Stimulated activated naive CD4-positive, alpha-beta T cell (primary cell): ENCODE measurements around the gene PSENEN.

Experiments used
- DNase-seq, 6 experiments: peaks; one replicate each; lab custom pipeline; 2025; lab: John Stamatoyannopoulos, UW

PSENEN gene

DNA sequence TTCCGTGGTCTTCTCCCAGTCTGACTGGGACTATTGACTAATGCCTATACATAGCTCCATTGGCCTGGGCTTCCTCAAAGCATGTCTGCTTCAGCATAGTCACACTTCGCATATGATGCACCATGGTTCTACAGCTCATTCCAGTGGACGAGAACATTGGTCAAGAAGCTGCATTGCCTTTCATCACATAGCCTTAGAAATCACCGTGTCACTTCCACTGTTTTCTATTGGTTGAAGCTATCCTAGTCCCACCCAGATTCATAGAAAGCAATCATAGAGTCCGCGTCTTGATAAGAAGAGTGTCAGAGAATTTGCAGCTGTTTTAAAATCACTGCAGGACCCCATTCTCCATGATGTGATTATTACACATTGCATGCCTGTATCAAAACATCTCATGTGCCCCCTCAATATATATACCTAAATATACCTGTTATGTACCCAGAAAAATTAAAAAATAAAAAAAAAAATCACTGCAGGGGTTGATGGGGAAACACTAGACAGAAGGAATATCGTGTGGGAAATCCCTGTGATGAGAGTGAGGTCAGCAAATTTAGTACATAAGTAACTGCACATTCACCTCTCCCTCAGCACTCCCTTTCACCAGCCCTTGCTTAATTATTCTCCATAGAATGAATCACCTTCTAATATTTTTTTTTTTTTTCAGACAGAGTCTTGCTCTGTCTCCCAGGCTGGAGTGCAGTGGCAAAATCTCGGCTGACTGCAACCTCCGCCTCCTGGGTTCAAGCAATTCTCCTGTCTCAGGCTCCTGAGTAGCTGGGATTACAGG, 27.8 kb downstream of the PSENEN start:
- DNase-seq: no peak

DNA sequence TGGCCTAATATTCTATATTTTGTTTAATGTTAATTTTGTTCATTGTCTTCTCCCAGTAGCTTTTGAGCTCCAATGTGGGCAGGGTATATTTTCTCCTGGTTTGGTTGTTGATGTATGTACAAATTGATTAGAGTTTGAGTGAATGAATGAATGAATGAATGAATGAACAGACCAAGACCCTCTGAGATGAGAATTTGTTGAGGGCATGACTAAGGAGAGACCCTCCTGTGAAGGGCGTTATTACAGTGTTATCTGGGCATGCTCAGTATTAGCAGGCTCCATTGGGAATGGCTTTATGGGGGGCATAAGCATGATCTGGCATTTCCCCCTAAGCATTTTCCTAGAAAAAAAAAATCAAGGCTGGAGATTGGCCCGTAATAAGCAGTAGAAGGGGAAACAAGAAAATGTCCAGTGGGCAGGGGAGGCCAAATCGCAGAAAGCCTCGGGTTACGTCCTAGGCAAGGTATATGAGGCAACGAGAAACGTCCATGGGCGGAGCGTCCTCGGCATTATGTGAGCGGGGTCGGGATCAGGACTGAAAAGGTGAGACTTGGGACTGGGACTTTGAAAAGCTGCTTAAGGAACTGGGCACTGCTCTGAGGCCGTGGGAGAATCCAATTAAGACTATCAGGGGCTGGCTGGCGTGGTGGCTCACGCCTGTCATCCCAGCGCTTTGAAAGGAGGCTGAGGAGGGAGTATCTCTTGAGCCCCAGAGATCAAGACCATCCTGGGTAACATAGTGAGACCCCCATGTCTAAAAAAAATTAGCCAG, 29.0 kb downstream of the PSENEN start:
- DNase-seq: no peak

DNA sequence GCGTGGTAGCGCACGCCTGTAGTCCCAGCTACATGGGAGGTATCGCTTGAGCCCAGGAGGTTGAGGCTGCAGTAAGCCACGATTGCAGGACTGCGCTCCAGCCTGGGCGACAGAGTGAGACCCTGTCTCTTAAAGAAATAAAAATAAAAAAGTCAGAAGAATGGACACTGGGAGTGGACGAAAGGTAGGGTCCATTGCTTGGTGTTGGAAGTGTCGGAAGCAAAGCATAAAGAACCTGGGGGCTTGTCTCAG, 29.5 kb downstream of the PSENEN start:
- no peak for DNase-seq

DNA sequence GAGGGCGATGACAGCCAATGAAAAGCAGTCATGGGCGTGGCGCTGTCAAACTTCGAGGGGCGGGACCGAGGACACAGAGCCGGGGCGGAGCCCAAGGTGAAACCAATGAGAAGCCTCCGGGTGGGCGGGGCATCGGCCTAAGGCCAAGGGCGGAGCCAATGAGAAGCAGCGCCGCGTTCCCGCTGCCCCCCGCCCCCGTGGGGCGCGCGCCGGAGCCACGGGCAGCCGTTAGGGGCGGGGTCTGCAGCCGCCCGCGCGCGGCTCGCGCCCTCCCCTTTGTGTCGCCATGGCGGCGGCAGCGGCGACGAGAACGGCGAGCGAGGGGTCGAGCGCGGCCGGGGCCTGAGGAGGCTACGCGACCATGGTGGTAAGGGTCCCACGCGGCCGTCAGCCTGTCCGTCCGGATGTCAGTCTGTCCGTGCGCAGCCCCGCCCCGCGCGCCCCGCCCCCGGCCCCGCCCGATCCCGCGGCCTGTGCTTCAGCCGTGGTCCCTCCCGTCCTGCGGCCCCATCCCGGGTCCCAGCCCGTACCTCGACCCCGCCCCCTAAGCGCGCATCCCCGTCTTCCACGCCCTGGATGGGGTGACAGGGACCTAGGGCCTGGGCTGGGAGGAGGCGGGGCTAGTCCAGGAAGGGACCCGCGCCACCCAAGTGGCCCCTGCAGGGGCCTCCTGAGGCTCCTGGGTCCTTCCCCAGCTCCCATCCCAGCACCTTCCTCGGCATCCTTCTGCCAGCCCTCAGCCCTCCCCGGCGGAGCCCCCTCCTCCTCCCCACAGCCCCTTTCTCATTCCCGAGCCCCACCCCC, 30.0 kb downstream of the PSENEN start, which contains the start of gene ARHGAP33:
Gene ARHGAP33, plus strand, starts transcription at position 267 of the 804 bp plus-strand sequence. Its CDS starts 95 bp downstream, at position 362.
- peak; percentile 93 to 99 (median 98) for DNase-seq

DNA sequence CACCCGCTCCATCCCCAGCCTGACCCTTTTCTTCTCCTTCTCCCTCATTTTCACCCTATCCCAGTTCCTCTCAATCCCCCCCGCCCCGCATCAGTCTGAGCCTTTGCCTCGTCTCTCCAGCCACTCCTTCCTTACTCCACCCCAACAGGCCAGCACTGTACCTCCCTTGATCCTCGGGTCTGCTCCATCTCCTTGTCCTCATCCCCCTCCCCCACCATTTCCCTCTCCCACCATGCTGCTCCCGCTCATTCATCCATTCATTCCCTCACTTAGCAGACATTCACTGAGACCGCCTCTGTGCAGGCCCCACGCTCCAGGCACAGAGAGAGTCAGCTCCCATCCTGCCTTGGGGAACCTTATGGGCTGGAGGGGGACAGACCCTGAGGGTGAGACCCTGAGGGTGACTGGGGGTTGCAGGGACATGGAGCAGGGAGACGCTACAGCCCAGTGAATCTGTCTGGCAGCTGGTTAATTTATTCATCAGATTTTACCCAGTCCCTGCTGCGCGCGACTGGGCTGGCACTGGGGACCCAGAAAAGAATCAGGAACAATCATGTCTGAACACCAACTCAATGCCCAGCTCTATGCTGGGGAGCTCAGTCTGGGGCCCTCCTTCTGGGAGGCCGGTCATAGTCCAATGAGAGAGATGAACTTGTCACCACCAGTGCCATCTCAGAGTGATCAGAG, 30.8 kb downstream of the PSENEN start:
- DNase-seq: no peak

DNA sequence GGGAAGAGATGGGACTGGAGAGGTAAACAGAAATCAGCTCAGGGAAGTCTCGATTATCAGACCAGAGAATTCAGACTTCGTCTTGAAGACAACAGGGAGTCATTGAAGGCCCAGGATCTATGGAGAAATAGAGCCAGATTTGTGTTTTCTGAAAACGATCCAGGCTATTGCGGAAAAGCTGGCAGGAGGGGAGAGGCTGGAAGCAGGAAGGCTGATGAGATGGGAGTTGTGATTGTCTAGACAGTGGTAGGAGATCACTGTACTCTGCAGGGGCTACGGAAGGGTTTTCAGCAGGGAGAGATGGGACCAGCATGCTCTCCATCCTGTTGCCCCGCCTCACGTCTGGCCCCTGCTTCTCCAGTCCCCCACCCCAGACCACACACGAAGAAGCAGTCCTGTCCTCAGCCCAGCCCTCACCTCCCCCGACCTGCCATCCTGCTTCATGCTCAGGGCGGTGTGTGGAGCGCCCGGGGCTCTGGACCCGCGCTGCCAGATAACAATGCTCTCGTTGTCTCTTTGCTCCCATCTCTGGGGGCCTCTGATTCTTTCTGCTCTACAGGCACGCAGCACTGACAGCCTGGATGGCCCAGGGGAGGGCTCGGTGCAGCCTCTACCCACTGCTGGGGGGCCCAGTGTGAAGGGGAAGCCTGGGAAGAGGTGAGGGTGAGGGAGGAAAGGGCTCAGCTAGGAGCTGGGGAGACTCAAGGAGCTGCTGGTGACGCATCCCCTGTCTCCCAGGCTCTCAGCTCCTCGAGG, 31.8 kb downstream of the PSENEN start:
- DNase-seq: no peak

DNA sequence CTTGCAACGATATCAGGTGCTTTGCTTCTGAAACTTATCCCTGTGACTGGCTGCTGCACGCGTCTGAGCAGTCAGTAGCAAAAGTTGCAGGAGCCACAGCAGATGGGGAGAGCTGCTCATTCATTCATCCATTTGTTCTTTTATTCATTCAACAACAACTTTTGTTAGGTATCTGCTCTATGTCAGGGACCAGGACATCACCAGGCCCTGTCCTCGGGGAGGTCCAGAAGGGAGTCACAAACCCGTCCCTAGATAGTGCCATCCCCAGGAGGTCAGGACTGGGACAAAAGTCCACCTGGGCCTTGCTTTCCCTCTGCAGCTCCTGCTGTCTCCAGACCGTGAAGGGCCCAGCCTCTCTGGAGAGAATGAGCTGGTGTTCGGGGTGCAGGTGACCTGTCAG, 32.5 kb downstream of the PSENEN start:
- DNase-seq: no peak

DNA sequence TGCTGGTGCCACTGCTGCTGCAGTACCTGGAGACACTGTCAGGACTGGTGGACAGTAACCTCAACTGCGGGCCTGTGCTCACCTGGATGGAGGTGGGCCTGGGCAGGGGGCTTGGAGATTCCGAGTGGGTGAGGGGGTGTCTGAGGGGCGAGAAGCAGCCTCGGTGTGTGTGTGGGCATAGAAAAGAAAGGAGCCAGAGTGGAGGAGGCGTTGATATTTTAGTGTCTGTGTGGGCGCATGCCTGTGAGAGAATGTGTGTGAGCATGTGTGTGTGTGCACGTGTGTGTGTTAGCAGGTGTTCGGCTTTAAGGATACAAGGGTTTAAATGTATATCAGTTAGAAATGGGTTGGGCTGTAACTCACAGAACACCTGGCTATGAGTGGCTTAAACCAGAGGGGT, 33.6 kb downstream of the PSENEN start:
- DNase-seq: no peak

DNA sequence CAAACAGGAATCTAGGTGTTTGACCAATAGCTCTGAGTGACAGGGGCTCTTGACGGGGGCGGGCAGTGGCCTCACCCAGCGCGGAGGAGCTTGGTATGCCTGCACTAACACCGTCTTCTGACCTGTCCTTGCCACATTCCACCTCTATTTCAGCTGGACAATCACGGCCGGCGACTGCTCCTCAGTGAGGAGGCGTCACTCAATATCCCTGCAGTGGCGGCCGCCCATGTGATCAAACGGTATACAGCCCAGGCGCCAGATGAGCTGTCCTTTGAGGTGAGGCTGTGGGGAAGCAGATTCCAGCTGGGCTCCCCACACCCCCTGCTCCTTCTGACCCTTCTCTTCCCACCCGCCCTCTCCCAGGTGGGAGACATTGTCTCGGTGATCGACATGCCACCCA, 34.6 kb downstream of the PSENEN start:
- DNase-seq: no peak

DNA sequence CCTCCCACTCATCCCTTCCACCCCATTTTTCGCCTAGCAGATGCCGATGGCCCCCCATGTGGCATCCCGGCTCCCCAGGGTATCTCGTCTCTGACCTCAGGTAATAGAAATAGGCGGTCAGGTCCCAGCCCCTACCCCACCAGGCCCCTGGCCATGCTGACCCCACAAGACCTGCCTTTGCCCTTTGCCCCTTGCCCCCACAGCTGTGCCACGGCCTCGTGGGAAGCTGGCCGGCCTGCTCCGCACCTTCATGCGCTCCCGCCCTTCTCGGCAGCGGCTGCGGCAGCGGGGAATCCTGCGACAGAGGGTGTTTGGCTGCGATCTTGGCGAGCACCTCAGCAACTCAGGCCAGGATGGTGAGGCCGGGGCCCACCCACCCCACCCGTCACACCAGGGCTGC, 35.3 kb downstream of the PSENEN start:
- DNase-seq: no peak

DNA sequence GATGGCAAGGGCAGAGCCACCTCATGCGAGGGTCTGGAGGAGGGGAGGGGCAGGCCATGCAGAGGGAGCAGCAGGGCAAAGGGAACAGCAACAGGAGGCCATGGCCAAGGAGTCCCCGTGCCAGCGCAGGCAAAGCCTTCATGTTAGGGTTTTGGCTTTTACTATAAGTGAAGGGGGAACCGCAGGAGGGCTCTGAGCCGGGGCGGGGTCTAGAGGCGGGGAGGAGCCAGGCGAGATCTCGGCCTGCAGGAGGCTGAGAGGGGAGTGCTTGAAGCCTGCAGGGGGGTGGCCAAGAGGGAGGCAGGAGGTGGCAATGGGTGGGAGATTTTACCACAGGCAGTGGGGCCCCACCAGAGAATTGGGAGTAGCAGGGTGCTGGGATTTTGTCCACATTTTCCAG, 36.2 kb downstream of the PSENEN start:
- DNase-seq: no peak

DNA sequence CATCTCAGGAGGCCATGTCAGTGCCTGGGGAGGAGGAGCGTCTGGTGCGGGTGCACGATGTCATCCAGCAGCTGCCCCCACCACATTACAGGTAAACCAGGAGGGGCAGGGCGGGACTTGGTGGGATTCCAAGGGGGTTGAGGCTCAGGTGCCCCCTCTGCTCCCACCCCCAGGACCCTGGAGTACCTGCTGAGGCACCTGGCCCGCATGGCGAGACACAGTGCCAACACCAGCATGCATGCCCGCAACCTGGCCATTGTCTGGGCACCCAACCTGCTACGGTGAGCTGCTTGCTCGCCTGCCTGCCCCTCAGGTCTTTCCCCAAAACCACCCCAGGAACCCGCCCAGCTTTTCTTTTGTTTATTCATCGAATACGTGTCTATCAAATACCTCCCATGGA, 37.1 kb downstream of the PSENEN start:
- DNase-seq: no peak

DNA sequence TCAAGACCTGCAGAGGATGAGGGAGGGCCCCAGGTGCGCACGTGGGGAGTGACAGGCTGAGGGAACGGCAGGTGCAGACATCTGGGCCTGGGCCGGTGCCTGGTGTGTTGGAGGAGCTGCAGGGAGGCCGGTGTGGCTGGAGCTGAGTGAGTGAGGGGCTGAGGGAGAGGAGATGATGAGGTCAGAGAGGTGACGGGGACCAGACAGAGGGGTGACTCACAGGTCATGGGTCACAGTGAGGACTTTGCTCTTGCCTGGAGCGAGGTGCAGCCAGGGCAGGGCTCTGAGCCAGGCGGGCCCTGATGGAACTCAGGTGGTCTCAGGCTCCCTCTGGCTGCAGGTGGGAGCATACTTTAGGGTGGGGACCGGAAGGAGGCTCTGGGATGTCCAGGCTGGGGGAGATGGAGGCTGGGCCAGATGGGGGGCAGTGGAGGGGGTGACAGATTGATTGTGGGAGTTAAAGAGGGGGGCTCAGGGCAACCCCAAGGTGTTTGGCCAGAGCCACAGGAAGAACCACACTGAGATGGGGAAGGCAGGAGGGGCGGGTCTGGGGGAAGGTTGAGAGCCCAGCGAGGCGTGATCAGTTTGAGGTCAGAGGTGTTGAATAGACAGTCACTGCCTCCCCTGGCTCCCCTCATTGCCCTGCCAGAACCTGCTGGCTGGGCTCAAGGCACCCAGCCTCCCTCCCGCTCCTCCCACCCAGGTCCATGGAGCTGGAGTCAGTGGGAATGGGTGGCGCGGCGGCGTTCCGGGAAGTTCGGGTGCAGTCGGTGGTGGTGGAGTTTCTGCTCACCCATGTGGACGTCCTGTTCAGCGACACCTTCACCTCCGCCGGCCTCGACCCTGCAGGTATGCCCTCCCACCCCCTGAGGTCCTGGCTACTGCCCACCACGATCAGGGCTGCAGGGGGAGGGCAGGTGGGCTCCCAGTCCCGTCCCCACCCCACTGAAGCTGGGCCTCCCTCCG, 38.3 kb downstream of the PSENEN start:
- no peak for DNase-seq

DNA sequence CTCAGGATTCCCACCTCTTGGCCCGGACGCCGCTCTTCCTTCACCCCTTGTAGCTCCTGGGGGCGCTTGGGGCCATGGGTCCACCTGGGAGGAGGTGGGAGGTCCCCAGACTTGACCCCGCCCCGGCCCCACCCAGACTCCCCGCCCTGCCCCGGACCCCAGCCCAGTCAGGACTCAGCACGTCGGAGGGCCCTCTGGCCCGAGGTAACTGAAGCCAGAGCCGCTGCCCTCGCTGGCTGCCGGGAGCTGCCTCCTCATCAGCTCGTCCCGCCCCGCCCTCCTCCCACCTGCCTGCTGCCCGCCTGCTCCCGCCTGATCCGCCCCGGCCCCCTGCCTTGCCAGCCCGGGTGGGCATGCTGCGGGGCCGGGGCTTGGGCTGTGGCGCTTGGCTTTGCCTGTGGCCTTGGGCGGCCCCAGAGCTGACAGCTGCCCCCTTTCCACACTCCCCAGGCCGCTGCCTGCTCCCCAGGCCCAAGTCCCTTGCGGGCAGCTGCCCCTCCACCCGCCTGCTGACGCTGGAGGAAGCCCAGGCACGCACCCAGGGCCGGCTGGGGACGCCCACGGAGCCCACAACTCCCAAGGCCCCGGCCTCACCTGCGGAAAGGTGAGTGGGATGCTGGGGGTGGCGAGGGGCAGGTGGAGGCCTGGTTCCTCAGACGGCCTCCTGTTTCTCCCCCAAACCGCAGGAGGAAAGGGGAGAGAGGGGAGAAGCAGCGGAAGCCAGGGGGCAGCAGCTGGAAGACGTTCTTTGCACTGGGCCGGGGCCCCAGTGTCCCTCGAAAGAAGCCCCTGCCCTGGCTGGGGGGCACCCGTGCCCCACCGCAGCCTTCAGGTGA, 39.3 kb downstream of the PSENEN start:
- no peak for DNase-seq

DNA sequence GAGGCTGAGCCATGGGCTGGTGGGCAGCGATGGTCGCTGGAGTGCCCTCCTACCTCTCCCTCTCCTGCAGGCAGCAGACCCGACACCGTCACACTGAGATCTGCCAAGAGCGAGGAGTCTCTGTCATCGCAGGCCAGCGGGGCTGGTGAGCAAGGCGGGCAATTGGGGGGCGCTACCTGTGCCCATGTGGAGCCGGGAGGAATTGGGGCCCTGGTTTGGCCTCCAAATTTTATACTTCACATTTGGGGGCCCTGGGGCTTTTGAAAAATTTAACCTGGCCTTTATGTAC, 39.8 kb downstream of the PSENEN start:
- no peak for DNase-seq

DNA sequence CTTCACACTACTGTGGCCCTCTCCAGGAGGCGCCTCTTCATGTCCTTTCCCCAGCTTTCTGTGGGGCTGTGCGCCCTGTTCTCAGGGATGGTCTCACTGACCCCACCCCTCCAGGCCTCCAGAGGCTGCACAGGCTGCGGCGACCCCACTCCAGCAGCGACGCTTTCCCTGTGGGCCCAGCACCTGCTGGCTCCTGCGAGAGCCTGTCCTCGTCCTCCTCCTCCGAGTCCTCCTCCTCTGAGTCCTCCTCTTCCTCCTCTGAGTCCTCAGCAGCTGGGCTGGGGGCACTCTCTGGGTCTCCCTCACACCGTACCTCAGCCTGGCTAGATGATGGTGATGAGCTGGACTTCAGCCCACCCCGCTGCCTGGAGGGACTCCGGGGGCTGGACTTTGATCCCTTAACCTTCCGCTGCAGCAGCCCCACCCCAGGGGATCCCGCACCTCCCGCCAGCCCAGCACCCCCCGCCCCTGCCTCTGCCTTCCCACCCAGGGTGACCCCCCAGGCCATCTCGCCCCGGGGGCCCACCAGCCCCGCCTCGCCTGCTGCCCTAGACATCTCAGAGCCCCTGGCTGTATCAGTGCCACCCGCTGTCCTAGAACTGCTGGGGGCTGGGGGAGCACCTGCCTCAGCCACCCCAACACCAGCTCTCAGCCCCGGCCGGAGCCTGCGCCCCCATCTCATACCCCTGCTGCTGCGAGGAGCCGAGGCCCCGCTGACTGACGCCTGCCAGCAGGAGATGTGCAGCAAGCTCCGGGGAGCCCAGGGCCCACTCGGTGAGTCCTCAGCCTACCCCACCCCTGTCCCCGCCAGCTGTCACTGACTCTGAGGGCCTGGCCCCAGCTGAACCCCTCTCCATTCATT, 41.1 kb downstream of the PSENEN start:
- no peak for DNase-seq

DNA sequence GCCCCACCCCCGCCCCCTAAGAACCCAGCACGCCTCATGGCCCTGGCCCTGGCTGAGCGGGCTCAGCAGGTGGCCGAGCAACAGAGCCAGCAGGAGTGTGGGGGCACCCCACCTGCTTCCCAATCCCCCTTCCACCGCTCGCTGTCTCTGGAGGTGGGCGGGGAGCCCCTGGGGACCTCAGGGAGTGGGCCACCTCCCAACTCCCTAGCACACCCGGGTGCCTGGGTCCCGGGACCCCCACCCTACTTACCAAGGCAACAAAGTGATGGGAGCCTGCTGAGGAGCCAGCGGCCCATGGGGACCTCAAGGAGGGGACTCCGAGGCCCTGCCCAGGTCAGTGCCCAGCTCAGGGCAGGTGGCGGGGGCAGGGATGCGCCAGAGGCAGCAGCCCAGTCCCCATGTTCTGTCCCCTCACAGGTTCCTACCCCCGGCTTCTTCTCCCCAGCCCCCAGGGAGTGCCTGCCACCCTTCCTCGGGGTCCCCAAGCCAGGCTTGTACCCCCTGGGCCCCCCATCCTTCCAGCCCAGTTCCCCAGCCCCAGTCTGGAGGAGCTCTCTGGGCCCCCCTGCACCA, 41.9 kb downstream of the PSENEN start:
- no peak for DNase-seq

DNA sequence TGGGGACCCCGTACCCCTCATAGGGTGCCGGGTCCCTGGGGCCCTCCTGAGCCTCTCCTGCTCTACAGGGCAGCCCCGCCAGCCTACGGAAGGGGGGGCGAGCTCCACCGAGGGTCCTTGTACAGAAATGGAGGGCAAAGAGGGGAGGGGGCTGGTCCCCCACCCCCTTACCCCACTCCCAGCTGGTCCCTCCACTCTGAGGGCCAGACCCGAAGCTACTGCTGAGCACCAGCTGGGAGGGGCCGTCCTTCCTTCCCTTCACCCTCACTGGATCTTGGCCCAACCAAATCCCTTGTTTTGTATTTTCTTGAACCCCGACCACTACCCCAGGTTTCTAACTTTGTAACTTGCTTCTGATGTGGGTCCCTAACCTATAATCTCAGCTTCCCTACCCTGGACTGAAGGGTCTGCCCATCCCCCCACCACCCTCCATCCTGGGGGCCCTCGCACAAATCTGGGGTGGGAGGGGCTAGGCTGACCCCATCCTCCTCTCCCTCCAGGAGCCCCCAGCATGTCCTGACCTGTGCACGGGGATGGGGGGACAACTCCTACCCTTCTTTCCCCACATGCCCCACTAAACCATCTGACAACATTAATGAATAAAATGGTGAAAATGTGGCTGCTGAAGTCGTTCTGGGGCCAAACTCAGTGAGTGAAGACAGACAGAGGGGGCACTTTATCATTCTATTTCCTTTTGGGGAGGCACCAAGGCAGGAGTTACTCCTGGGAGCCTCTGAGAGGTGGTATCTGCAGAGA, 42.9 kb downstream of the PSENEN start:
- no peak for DNase-seq
